CMK (cell line): ENCODE results near the gene MTNR1A.

Source experiments
- DNase-seq: peaks from one replicate; pipeline ENCODE4 v3.0.0-alpha.2; 2010; ENCODE audit warnings: low read depth

Gene MTNR1A

DNA sequence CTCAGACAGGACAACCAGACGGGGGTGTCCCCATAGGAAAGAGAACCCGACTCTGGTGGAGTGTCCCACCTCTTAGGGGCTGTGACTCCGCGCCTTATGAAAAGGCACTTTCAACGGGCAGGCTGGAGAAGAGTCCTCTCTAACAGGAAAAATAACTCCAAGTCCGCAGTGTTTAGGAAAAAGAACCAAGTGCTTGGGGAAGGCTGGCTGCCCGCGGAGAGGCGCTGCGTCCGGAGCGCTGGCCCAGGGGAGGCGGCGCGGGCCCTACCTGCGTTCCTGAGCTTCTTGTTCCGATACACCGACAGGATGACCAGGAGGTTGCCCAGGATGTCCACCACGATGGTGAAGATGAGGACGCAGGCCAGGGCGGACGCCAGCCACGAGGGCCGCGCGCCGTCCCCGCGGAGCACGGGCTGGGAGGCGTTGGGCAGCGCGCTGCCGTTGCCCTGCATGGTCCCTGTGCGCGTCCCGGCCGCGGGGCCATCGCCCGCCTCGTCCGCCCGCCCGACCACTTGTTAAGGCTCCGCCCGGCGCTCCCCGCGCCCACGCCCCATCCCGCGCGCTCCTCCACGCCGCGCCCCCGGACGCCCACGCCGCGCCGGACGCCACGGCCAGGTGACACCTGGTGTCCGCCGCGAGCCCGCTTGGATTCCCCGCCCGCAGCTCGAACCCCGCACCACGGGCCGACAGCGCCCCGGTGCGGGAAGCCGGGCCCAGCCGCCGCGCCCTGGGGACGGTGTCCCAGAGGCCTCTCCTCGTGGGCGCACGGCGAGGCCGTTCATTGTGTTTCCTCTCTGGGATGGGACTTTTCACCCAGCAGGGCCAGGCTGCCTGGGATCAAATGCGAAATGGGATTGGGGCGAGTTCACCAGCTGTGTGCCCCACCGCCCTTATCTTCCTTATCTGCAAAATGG lies at the start of gene MTNR1A:
MTNR1A (minus strand) TSS at position 654 of the 914 bp plus-strand sequence; CDS start at position 452, 202 bp downstream.
- DNase-seq, result no peak

DNA sequence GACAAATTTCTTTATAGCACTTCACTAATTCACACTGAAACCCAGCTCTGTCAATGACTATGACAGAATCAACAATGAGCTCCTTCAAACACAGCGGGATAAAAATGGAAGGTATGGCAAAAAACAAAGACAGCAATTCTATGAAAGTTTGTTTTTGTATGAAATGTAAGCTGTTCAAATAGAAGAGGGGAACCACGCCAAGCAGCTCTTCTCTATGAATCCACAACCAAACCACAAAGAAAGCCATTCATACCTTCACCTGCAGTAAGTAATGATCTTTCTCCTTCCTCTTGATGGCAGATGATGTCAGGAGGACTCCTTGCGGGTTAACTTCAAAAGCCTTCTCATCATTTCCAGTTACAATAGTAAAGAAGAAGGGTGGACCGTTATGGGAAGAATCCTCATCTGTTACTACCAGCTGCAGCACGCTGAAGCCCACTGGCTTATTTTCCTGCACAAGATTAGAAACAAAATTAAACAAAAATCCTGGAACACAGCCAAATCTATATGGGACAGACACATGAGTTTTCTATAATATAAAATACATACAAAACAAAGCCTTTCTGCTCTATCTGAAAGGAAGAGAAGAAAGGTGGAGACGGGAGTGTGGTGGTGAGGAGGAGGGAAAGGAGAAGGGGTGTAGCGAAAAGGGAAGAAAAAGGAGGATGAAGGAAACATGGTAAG lies 48.9 kb upstream of the MTNR1A start:
- DNase-seq, result no peak

DNA sequence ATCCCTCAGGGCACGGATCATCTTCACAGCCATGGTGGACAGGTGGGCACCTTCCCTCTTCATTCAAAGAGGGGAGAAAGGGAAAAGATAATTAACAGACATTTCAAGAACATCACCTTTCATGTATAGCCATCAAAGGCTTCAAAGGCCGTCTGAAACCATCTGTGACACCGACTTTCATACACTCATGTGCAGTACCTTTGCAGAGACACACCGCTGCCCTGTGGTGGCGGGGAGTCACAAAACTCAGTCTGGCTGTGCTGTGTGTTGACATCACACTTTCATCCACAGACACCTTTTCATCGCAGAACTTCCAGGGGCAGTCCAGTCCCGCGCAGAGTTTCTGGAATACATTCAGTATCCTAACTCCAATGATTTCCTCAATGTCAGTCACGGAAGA lies 47.6 kb upstream of the MTNR1A start:
- DNase-seq, result no peak

DNA sequence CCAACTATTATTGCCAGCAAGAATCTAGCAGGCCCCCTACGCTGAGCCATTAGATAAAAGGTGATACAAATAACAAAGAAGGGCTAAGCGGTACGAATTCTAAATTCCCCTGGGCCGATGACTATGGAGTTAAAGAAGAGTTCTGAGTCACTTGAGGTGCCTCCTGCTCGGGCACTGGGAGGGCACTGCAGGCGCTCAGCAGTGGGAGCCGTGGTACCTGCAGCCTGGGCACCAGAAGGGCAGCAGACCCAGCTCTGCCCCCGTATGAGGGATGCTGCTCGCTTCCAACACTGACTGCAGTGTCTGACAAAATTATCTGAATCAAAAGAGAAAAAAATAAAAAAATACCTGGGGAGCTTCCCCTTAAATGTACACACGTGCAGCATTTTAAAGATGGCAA lies 44.1 kb upstream of the MTNR1A start:
- no peak for DNase-seq

DNA sequence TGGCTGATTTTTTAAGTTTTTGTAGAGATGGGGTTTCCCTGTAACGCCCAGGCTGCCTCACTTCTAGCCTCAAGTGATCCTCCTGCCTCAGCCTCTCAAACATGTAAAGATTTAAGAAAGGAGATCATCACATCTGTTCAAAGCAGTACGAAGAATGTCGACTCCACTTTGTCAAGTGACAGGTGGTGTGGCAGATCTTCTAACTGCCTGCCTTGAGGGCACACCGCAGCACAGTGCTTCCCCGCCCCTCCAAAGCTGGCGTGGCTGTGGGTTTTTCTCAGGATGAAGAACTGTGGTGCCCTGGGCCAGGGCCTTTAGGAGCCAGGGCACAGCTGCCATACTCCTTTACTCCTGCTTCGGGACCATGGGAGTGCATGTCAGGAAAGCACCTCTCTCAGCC lies 43.3 kb upstream of the MTNR1A start:
- DNase-seq, result no peak

DNA sequence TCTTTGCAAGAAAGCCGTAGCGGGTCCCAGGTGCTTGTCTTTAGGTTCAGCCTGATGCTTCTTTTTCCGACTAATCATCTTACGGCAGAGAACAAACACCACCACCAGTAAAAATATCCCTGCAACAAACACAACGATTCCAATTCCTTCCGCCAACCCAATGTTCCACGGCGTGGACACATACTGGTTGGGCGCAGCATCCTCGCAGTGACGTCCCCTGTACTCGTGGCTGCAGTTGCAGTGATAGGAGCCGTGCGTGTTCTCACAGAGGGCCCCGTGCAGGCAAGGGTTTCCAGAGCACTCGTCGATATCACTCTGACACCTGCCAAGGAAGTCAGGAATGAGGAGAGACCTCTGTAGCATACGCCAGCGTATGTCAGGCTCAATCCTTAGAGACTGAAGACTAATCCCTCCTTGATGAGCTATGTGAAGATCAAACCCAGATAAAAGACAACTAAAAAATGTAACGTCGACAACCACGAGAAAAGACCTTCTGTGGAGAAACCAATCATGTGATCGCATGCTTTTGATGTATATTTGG lies 41.6 kb upstream of the MTNR1A start:
- DNase-seq, result no peak

DNA sequence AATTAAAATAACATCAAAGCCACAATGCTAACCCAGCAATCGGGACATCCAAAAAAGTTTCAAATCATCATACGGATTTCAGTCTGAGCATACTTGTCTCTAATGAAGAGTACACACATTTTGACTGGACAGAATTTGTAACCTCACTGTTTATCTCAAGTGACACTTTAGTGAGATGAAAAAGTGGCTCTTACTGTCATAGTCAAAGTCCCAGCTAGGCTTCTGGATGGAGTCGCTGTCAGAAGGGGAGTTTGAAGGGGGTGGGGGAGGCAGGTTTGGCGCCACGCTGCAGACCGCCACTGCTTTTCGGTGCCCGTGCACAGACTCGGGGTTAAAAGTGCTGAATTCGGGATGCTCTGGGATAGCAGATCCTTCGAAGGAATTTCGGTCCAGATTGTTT lies 41.0 kb upstream of the MTNR1A start:
- DNase-seq, result no peak

DNA sequence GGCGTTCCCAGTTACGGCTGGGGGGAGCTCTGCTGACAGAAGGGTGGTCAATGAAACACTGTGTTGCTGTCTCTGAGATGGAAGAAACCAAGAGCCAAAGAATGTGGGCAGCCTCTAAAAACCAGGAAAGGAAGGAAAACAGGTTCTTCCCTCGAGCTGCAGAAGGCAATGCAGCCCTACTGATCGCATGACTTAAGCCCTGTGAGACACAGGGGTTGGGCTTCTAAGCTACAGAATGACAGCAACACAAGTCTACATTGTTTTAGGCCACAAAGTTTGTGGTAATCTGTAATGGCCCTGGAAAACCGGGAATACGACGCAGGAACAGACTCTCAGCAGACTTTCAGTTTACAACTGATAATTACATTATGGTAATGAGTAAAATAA lies 38.2 kb upstream of the MTNR1A start:
- DNase-seq, result no peak

DNA sequence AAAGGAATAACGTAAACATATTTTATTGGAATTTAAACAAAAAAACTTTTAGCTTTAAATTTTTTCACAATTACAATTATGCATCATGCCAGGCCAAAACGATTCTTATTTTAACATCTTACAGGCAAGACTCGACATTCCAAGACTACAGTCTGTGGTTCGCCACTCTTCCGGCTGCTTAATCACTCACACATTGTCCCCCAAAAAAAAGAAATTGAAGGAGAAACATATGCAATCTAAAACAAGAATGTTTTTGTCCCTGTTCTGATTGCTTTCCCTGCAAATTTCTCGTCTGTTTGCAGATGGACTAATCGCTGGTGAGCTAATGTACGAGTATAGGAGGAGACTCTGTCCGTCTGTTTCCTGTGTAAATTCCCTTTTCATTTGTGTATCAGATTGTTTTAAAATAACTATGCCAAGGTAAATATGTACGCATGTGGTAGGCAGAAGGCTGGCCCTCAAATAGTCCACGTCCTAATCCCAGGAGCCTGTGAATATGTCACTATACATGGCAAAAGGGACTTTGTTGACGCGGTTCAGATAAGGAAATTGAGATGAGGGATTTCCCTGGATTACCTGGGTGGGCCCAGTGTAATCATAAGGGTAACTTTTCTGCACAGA lies 37.7 kb upstream of the MTNR1A start:
- no peak for DNase-seq

DNA sequence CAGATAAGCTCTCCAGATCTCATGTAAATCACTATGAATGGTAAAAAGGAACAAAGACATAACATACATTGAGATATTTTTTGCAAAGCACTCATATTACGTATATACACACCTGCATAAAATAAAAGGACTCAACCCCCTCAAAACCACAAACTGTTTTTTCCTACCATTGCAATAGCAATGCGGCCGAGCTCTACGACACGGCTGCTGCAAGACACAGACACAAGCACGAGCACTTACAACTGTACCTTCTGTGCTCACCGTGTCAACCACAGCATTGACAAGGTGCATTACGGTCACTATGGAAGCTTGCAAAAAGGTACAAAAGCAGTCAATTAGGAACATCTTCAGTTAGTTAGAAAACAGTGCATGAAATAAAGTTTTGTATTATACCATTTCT lies 37.1 kb upstream of the MTNR1A start:
- no peak for DNase-seq

DNA sequence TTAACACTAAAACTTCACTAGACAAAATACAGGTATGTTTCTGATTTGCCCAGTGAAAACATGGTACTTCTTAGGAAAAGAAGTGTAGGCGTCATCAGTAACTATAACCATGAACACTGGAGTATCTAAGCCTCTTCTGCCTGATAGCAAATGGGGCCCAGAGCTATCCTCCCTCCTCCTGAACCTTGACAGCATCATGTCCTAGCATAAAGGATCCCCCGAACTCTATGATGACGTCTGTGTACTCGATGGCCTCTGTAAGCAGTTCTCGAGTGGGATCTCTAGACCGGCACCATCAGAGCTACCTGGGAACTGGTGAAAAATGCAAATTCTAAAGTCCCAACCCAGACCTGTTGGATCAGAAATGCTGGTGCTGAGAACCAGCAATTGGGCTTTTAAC lies 36.3 kb upstream of the MTNR1A start:
- no peak for DNase-seq

DNA sequence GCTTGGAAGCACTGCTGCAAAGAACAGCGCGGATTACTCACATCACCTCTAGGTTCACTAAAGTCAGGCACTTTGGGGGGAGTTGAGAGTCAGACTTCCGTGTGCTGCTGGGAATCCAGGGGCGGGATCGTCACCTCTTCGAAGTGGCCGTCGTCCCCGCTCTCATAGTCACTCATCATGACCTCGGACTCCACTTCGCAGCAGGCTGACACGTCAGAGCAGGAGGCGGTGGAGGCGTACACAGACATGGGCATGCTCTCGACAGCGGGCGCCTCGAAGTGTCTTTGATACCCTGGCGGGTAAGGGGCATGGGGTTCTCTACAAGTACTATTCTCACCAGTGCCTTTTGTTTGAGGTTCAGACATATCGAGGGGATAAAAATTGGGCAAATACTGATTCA lies 33.1 kb upstream of the MTNR1A start:
- no peak for DNase-seq

DNA sequence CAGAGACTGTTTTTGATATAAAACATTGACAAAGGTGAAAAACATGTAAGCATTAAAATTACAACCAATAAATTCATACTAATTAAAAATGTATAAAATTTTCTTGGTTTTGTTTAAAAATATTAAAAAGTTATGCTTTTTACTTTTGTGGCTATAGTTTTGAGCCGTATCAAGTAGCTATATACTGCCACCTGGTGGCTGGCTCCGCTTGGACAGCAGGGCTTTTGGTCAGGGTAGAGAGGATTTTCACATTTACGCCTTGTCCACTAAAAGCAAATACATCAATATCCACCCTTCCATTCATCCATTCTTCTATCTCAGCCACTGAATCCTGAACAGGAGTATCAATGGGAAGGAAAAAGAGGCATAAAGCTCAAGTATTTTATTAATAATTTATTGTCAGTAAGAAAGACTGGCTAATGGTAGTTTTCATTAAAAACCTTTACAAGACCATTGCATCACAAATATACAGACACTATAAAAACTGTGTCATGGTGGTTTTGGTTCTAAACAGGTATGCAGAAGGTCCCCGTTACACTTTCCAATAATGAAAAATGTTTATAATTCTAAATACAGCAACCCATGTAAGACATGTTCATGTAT lies 32.1 kb upstream of the MTNR1A start:
- peak; percentile 7 for DNase-seq

DNA sequence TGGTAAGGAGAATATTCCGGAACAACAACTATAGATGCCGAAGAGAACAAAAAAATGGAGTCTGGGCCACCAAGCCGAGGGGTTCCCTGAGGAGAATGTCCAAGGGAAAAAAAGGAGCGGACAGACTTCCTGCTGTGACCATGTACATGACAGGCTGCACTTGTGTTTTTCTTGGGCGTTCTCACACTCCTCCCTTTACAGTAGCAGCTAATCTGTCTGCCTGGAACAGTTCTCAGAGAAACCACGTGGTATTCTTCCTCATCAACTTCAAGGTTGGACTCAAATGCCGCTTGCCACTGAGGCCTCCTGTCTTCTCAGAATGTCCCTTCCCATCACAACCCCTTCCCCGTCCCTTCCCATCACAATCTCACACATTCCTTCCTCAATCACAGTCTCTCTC lies 30.8 kb upstream of the MTNR1A start:
- DNase-seq, result no peak

DNA sequence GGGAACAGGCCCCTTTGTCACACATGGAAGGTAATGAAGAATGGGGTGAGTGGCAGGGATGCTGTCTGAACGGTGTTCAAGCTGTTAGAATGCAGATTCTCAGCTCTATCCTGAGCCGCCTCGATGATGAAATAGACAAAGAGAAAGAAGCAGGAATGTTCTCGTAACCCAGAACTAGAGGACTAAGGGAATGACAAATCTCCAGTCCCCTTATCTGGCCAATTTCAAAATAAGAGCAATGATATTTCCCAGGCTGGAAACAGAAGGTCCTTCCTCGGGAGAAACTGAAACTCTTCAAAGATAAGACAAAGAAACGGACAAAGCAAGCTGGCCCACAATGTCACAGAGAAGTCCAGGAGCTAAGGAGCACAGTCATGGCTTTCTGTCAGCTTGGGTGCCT lies 29.5 kb upstream of the MTNR1A start:
- DNase-seq, result no peak

DNA sequence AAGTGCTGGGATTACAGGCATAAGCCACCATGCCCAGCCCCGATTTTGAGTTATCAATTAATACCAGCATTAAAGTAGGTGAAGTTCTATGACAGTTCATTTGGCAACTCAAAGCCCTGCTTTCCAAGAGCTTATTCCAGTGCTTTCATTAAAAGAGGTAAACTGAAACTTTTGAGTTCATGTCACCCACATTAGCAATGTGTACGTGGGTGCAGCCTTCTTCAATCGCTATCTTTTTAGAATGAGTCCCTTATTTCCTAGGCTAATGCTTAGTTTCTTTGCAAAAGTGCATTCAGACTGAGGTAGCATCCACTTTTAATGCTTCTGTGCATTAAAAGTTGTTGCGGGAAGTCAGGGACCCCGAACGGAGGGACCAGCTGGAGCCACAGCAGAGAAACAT lies 26.1 kb upstream of the MTNR1A start:
- no peak for DNase-seq

DNA sequence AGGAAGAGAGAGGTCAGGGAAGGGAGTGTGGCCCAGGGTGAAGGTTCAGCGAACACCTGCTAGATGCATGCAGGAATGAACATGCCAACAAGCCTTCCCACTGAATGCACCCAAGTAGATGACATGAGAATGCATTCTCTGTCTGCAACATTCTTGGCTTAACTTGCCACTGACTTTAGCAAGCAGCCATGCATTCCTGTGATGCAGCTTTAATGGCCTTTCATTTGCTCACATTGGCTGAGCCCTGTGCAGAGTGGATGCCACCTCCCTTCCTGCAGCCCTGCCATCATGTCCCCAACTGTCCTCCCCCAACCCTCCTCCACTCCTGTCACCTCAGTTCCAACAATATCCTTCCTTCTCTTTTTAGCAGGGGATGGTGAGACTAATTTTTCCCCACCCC lies 25.3 kb upstream of the MTNR1A start:
- DNase-seq, result no peak

DNA sequence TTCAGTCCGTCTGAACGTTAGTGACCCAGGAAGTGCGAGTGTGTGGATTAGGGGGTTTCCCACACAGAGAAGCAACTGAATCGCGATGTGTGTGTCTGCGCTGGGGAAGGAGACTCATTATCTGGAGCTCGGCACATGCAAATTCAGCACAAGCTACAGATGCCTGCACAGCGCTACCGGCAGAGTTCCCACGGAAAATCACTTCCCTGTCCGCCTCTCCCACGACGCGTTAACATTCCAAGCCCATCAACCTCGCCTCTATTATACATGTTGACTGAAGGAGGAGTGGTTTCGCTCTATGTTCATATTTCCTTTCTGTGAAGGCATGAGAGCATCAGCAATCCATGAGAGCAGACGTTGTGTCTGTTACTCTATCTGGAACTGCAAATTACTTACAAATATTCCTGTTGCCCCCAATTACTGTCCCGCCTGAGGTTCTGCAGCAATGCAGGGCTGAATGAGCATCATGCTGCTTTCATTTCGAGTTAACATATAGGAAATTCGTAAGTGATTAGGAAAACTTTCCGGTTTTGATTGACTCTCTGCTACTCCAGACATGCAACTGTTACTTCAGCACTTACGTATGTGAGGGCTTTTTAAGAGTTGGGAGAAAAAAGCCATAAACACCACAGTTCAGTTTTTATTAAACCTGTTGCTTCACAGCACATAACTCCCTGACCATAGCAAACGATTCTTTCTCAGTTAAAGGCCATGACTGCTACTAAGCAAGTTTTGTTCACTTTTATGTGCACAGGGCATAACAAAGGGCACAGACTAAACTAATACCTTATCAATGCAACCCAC lies 15.0 kb upstream of the MTNR1A start:
- DNase-seq, result no peak

DNA sequence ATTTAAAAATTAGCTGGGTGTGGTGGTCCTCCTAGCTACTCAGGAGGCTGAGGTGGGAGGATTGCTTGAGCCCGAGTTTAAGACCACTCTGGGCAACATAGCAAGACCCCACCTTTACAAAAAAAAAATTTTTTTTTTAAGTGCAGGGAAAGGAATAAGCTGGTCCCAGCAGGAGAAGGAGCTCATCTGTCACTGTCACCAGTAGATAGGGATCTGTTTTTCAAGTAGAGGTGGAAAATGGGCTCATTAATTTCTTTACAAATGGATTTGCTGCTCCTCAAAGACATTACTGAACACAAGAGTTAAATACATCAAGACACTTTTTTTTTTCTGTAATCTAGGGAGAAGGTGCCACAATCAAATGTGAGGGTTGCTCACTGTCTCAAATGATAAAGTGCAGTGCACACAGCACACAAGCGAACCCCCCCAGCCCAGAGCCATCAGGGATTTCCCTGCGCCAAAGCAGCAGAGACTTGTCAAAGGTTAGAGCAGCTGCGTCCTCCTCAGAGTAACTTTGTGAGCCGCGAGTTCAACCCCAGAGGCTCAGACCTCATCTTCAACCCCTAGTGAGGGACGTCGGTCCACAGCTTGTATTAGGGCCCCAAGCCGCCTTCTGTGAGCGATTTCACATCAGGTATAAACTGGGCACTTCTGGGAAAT lies 14.3 kb upstream of the MTNR1A start:
- no peak for DNase-seq

DNA sequence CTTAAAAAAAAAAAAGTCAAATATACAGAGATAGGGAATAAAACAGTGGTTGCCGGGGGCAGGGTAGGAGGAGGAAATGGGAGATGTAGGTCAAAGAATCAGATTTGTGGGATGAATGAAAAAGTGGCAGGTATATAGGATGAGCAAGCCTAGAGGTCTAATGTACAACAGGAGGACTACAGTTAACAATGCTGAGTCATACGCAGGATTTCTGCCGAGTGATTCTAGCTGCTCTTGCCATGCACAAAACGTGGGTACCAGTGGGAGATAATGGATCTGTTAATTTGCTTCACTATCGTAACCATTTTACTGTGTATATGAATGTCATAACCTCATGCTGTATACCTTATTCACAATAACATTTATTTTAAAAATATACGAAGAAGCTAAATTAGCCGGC lies 10.7 kb upstream of the MTNR1A start:
- DNase-seq, result no peak

DNA sequence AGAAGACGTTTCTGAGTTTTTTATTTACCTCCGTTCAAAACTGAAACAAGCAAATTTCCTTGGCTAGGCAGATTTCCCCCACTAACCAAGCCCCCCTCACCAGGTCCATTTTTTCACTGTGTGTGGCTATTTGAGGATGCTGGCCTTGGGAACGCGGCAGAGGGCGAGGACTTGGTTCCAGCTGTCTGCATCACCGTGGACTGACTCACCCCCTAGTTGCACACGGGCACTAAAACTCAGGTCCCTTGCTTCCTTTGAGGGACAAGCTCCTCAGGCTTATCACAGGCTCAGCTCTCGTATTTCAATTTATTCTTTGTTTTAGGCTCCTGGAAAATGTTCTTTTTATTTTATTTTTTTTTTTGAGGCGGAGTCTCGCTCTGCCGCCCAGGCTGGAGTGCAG lies 8.4 kb upstream of the MTNR1A start:
- no peak for DNase-seq
